Neuronal stem cell (in vitro differentiated cells): ENCODE results near the gene JAK1.
A peak's percentile ranks its signal among the peaks of the same experiment; 100 is the strongest.

Source experiments
- DNase-seq: peaks from one replicate; pipeline ENCODE4 v3.0.0-alpha.2; 2013; ENCODE audit warnings: low spot score
- H2AFZ ChIP-seq: one replicate; pipeline ENCODE4 v1.6.1; 2013; ENCODE audit warnings: mild to moderate bottlenecking, low read length, inconsistent platforms
- H2AK5ac ChIP-seq: 2 replicates; pipeline ENCODE4 v1.6.1; 2013; ENCODE audit warnings: low read depth, mild to moderate bottlenecking, inconsistent platforms, low read length, moderate library complexity, mixed read lengths
- H2BK120ac ChIP-seq: 2 replicates; pipeline ENCODE4 v1.6.1; 2013; ENCODE audit warnings: low read depth, mild to moderate bottlenecking, inconsistent platforms, low read length, moderate library complexity, mixed read lengths
- H2BK12ac ChIP-seq: one replicate; pipeline ENCODE4 v1.6.1; 2013; ENCODE audit warnings: low read length, inconsistent platforms
- H2BK15ac ChIP-seq: 2 replicates; pipeline ENCODE4 v1.6.1; 2013; ENCODE audit warnings: mild to moderate bottlenecking, low read length, inconsistent platforms, mixed read lengths
- H2BK5ac ChIP-seq: one replicate; pipeline ENCODE4 v1.6.1; 2013; ENCODE audit warnings: inconsistent platforms, mild to moderate bottlenecking, low read length, moderate library complexity
- H3K14ac ChIP-seq: one replicate; pipeline ENCODE4 v1.6.1; 2013; ENCODE audit warnings: low read length, inconsistent platforms
- H3K18ac ChIP-seq: 2 replicates; pipeline ENCODE4 v1.6.1; 2013; ENCODE audit warnings: low read length, inconsistent platforms
- H3K23ac ChIP-seq: 2 replicates; pipeline ENCODE4 v1.6.1; 2013; ENCODE audit warnings: low read depth, mild to moderate bottlenecking, mixed read lengths, low read length, inconsistent platforms; ENCODE audit not compliant: poor library complexity
- H3K27ac ChIP-seq: replicated peaks from 3 replicates; pipeline ENCODE4 v1.5.1; 2013; ENCODE audit warnings: low read length, inconsistent platforms
- H3K27me3 ChIP-seq, 3 experiments: 2 replicates each; pipeline ENCODE4 v1.6.1; 2013; ENCODE audit warnings: low read length in 3 of 3, mild to moderate bottlenecking in 2 of 3, inconsistent platforms in 1 of 3, low read depth in 1 of 3, mixed read lengths in 1 of 3, moderate library complexity in 1 of 3; ENCODE audit not compliant: control insufficient read depth in 3 of 3, insufficient read depth in 3 of 3
- H3K36me3 ChIP-seq, 2 donors: replicated peaks in 1 of 2; 2 replicates each; pipeline ENCODE4 v1.6.1; 2013; ENCODE audit warnings: low read length in 2 of 2; ENCODE audit not compliant: control insufficient read depth in 2 of 2, insufficient read depth in 2 of 2
- H3K4ac ChIP-seq: 2 replicates; pipeline ENCODE4 v1.6.1; 2013; ENCODE audit warnings: inconsistent platforms, mild to moderate bottlenecking, low read length, moderate library complexity
- H3K4me1 ChIP-seq, 2 donors: 1 replicate in 1 of 2; 2 replicates in 1 of 2; pipeline ENCODE4 v1.6.1; 2013; ENCODE audit warnings: low read length in 2 of 2, low read depth in 1 of 2; ENCODE audit not compliant: control insufficient read depth in 2 of 2, insufficient read depth in 1 of 2
- H3K4me2 ChIP-seq: one replicate; pipeline ENCODE4 v1.6.1; 2013; ENCODE audit warnings: mild to moderate bottlenecking, low read length, inconsistent platforms; ENCODE audit not compliant: insufficient read depth, poor library complexity, severe bottlenecking
- H3K4me3 ChIP-seq, 2 donors: 2 replicates each; pipeline ENCODE4 v1.5.1; 2013; ENCODE audit warnings: low read length in 2 of 2, mild to moderate bottlenecking in 2 of 2, inconsistent platforms in 1 of 2, moderate library complexity in 1 of 2
- H3K79me1 ChIP-seq: one replicate; pipeline ENCODE4 v1.6.1; 2013; ENCODE audit warnings: low read depth, mild to moderate bottlenecking, inconsistent platforms, low read length, moderate library complexity
- H3K9ac ChIP-seq: one replicate; pipeline ENCODE4 v1.6.1; 2013; ENCODE audit warnings: mild to moderate bottlenecking, low read depth, low read length, inconsistent platforms; ENCODE audit not compliant: poor library complexity
- H3K9me3 ChIP-seq, 2 donors: replicated peaks in 1 of 2; 2 replicates each; pipeline versions ENCODE3 to v1.6.1; 2013; ENCODE audit warnings: low read length in 2 of 2, mild to moderate bottlenecking in 2 of 2, inconsistent platforms in 1 of 2, low read depth in 1 of 2, mixed read lengths in 1 of 2, moderate library complexity in 1 of 2; ENCODE audit not compliant: control insufficient read depth in 2 of 2, insufficient read depth in 1 of 2
- H4K8ac ChIP-seq: one replicate; pipeline ENCODE4 v1.6.1; 2013; ENCODE audit warnings: low read depth, mild to moderate bottlenecking, inconsistent platforms, low read length, moderate library complexity
- H4K91ac ChIP-seq: one replicate; pipeline ENCODE4 v1.6.1; 2013; ENCODE audit warnings: low read length, low read depth, mild to moderate bottlenecking, inconsistent platforms; ENCODE audit not compliant: poor library complexity
- WGBS, 2 donors: extraction: QIAGEN DNeasy Blood & Tissue Kit; methylation state at CpG; one replicate each; pipeline ENCODE4 v1.1.7; 2013; ENCODE audit warnings: missing lambda C conversion rate in 2 of 2, mixed read lengths in 1 of 2; ENCODE audit not compliant: insufficient read length in 2 of 2, insufficient replicate concordance in 1 of 2; ENCODE audit errors: extremely low coverage in 2 of 2; 5-methylcytosine and 5-hydroxymethylcytosine counted together

JAK1 gene

DNA sequence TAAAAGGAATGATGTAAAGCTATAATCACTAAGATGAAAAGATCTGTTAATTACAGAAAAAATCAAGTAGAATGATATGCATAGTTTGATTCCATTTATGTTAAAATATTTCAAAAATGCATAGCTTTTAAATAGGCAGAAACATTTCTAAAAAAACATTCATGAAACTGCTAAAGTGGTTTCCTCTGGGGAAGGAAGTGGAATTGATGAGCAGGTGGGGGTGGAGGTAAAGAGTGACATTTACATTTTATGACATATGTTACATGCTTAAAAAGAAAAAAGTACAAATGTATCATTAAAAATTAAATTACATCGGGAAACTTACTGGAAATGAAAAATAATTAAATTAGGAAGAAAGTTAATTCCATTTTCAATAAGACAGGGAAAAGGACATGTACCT lies 42.8 kb upstream of the JAK1 start:
- no CpG with 5 or more reads among the region's 1 CpG for WGBS, 2 donors

GRCh38 chr1:65006806-65007205 lies 40.5 kb upstream of the JAK1 start:
- H3K14ac ChIP-seq, result no peak overlapping the region
- no peak overlapping the region for H2AFZ ChIP-seq
- no peak overlapping the region for H3K4me2 ChIP-seq
- no peak for DNase-seq
- no peak overlapping the region for H3K4me3 ChIP-seq
- no peak overlapping the region for H2BK15ac ChIP-seq
- no peak overlapping the region for H2AK5ac ChIP-seq
- H3K23ac ChIP-seq, result no peak overlapping the region
- no peaks in the 10 kb centered on the region for H3K36me3 ChIP-seq
- no peak overlapping the region for H2BK5ac ChIP-seq
- no peak overlapping the region for H4K91ac ChIP-seq
- peaks cover 0 to 25% (median 15%) of the 10 kb centered on the region in 3 experiments for H3K27me3 ChIP-seq
- no peak overlapping the region for H3K9ac ChIP-seq
- H3K18ac ChIP-seq, result no peak overlapping the region
- no peak overlapping the region for H3K27ac ChIP-seq
- no peak overlapping the region for H4K8ac ChIP-seq
- no peak overlapping the region for H2BK12ac ChIP-seq
- no CpG with 5 or more reads among the region's 2 CpGs for WGBS, 2 donors
- H3K9me3 ChIP-seq, result peaks cover 0 to 3% of the 10 kb centered on the region in 2 donors
- H3K4me1 ChIP-seq, result peaks cover 3 to 5% of the 10 kb centered on the region in 2 donors
- no peak overlapping the region for H2BK120ac ChIP-seq
- H3K4ac ChIP-seq, result no peak overlapping the region
- H3K79me1 ChIP-seq, result no peaks in the 10 kb centered on the region

More for the DNA sequence above, 42.8 kb upstream of the JAK1 start:
- Histone ChIP-seq H3K27ac (no peak overlapping the region), H2BK120ac (no peak overlapping the region), H3K4me2 (no peak overlapping the region), H2AK5ac (no peak overlapping the region), H2AFZ (no peak overlapping the region), H4K8ac (no peak overlapping the region), H3K18ac (no peak overlapping the region), H3K4me1 (no peaks in the 10 kb centered on the region), H3K4me3 (no peak overlapping the region), H2BK15ac (no peak overlapping the region), H3K4ac (no peak overlapping the region), H3K79me1 (no peaks in the 10 kb centered on the region), H3K14ac (no peak overlapping the region), H2BK12ac (no peak overlapping the region), H3K9ac (no peak overlapping the region), H3K23ac (no peak overlapping the region), H4K91ac (no peak overlapping the region), H3K9me3 (no peaks in the 10 kb centered on the region), H3K27me3 (peaks cover 0 to 3% (median 0%) of the 10 kb centered on the region in 3 experiments), H2BK5ac (no peak overlapping the region), H3K36me3 (no peaks in the 10 kb centered on the region)
- DNase-seq, result no peak

DNA sequence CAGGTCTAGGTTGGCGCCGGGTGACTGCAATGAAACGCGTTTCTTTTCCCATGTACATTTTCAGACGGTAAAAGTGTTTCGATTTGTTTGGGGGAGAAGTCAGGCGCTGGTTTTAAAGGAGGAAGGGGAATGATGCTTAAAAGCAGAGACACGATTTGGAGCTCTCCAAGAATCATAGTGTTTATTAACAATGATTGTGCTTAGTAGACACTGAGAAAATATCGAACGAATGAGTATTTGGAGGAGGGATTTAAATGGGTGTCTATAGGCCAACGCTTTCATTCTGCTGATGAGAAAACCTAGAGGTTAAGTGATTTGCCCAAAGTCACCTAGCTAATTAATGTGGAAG lies 36.9 kb upstream of the JAK1 start:
- Histone ChIP-seq H2BK120ac (no peak overlapping the region), H3K9ac (no peak overlapping the region), H2BK15ac (no peak overlapping the region), H3K23ac (no peak overlapping the region), H3K79me1 (no peaks in the 10 kb centered on the region), H4K91ac (no peak overlapping the region), H3K27ac (no peak overlapping the region), H2BK12ac (no peak overlapping the region), H3K4me1 (peaks cover 8 to 9% of the 10 kb centered on the region in 2 donors), H3K4me3 (no peak overlapping the region), H3K27me3 (peaks cover 0 to 36% (median 16%) of the 10 kb centered on the region in 3 experiments), H2AK5ac (no peak overlapping the region), H3K9me3 (peaks cover 0 to 3% of the 10 kb centered on the region in 2 donors), H2BK5ac (no peak overlapping the region), H3K18ac (no peak overlapping the region), H3K14ac (no peak overlapping the region), H3K36me3 (no peaks in the 10 kb centered on the region), H3K4ac (no peak overlapping the region), H4K8ac (no peak overlapping the region), H2AFZ (peak overlapping the region; percentile 91), H3K4me2 (peak overlapping the region; percentile 88)
- no CpG with 5 or more reads among the region's 11 CpGs for WGBS, 2 donors
- DNase-seq, result no peak

- Histone ChIP-seq H3K9ac (peak overlapping the region; percentile 76), H2BK120ac (no peak overlapping the region), H2BK15ac (no peak overlapping the region), H3K4me1 (peaks cover 8 to 9% of the 10 kb centered on the region in 2 donors), H3K4ac (no peak overlapping the region), H3K36me3 (no peaks in the 10 kb centered on the region), H2AFZ (peak overlapping the region; percentile 91), H3K23ac (no peak overlapping the region), H3K14ac (no peak overlapping the region), H3K27ac (no peak overlapping the region), H4K91ac (no peak overlapping the region), H3K4me2 (peak overlapping the region; percentile 88), H3K18ac (peak overlapping the region; percentile 91), H3K27me3 (peaks cover 0 to 36% (median 16%) of the 10 kb centered on the region in 3 experiments), H2BK12ac (no peak overlapping the region), H3K4me3 (peak overlapping the region; percentile 42 to 77), H3K9me3 (peaks cover 0 to 3% of the 10 kb centered on the region in 2 donors), H4K8ac (no peak overlapping the region), H2AK5ac (no peak overlapping the region), H2BK5ac (no peak overlapping the region), H3K79me1 (no peaks in the 10 kb centered on the region)
- peak; percentile 61 for DNase-seq
- WGBS, 2 donors, result no CpG with 5 or more reads among the region's 72 CpGs
Measured at GRCh38 chr1:65002508-65003315, 36.4 kb upstream of the JAK1 start.
